GM23338 (cell line): ENCODE measurements around the gene FUCA1. TPM values are rescaled to one million over a fixed set of nuclear protein-coding genes. Genes with fewer than 3 reads are reported as not detected.
"Not testable (repeated sequence)": the region's sequence is repeated elsewhere in the genome, so short reads cannot be mapped to it uniquely, and the experiment has no call there.

Source experiments
- ATAC-seq: fragments of 200-7000 bp; cut with Tn5 transposase; 3 replicates; pipeline ENCODE4 v1.9.1; 2020
- DNase-seq: peaks from one replicate; pipeline ENCODE4 v3.0.0-alpha.2; 2015; ENCODE audit warnings: low spot score
- H2AFZ ChIP-seq: fragments of 200-600 bp; sonication (generic); 2 replicates; pipeline ENCODE4 v1.8.0; 2016; ENCODE audit warnings: antibody characterized with exemption, mild to moderate bottlenecking, moderate library complexity
- H3F3A ChIP-seq: fragments of 200-600 bp; sonication (generic); replicated peaks from 2 replicates; pipeline ENCODE4 v1.8.0; 2017; ENCODE audit warnings: antibody characterized with exemption, mixed run types, low read depth
- H3K27ac ChIP-seq: fragments of 200-600 bp; sonication (generic); 2 replicates; pipeline ENCODE4 v1.6.1; 2016; ENCODE audit warnings: low read depth
- H3K27me3 ChIP-seq: fragments of 200-600 bp; sonication (generic); 2 replicates; pipeline ENCODE4 v1.8.0; 2016; ENCODE audit warnings: mild to moderate bottlenecking, mixed run types, moderate library complexity; ENCODE audit not compliant: insufficient read depth
- H3K36me3 ChIP-seq: fragments of 200-600 bp; sonication (generic); 2 replicates; pipeline ENCODE4 v1.8.0; 2016; ENCODE audit warnings: mild to moderate bottlenecking; ENCODE audit not compliant: insufficient read depth
- H3K4me1 ChIP-seq: fragments of 200-600 bp; sonication (generic); 2 replicates; pipeline ENCODE4 v1.8.0; 2016; ENCODE audit warnings: mild to moderate bottlenecking, moderate library complexity; ENCODE audit not compliant: insufficient read depth
- H3K4me2 ChIP-seq: fragments of 200-600 bp; sonication (generic); 2 replicates; pipeline ENCODE4 v1.7.1; 2017; ENCODE audit warnings: mixed run types
- H3K4me3 ChIP-seq: fragments of 200-600 bp; sonication (generic); 2 replicates; pipeline ENCODE4 v1.6.1; 2016; ENCODE audit warnings: mixed run types
- H3K79me2 ChIP-seq: fragments of 200-600 bp; sonication (generic); replicated peaks from 2 replicates; pipeline ENCODE4 v1.8.0; 2017; ENCODE audit warnings: mild to moderate bottlenecking; ENCODE audit not compliant: insufficient read depth
- H3K9me2 ChIP-seq: fragments of 200-600 bp; sonication (generic); 2 replicates; pipeline ENCODE4 v1.8.0; 2017; ENCODE audit not compliant: insufficient read depth
- H4K20me1 ChIP-seq: fragments of 200-600 bp; sonication (generic); replicated peaks from 2 replicates; pipeline ENCODE4 v1.8.0; 2017; ENCODE audit warnings: mild to moderate bottlenecking; ENCODE audit not compliant: insufficient read depth
- H3K27ac Mint-ChIP-seq: 2 replicates; pipeline ENCODE4 v1.8.0; 2020; ENCODE audit warnings: inconsistent platforms, mild to moderate bottlenecking, moderate library complexity, mixed read lengths
- H3K27me3 Mint-ChIP-seq: 3 replicates; pipeline ENCODE4 v1.8.0; 2022; ENCODE audit warnings: low read depth, mild to moderate bottlenecking, moderate library complexity, mixed read lengths, inconsistent platforms; ENCODE audit not compliant: insufficient read depth, poor library complexity
- H3K36me3 Mint-ChIP-seq: 3 replicates; pipeline ENCODE4 v1.8.0; 2021; ENCODE audit warnings: low read depth, mild to moderate bottlenecking, inconsistent platforms, moderate library complexity, mixed read lengths
- H3K4me1 Mint-ChIP-seq: 3 replicates; pipeline ENCODE4 v1.8.0; 2020; ENCODE audit warnings: mild to moderate bottlenecking, inconsistent platforms, mixed read lengths
- H3K4me3 Mint-ChIP-seq: 3 replicates; pipeline ENCODE4 v1.8.0; 2021; ENCODE audit warnings: moderate library complexity, mild to moderate bottlenecking, inconsistent platforms, mixed read lengths
- H3K9me3 Mint-ChIP-seq: 3 replicates; pipeline ENCODE4 v1.8.0; 2020; ENCODE audit warnings: moderate library complexity, mild to moderate bottlenecking, inconsistent platforms, mixed read lengths
- CREB1 ChIP-seq: fragments of 250-450 bp; sonication (Bioruptor Pico); IDR thresholded peaks from 2 replicates; pipeline ENCODE4 v1.5.0; 2020; ENCODE audit warnings: low read depth, mild to moderate bottlenecking, moderate library complexity
- ETS1 ChIP-seq: IDR thresholded peaks from 2 replicates; pipeline ENCODE4 v1.6.1; 2016; ENCODE audit warnings: antibody characterized with exemption
- EZH2 ChIP-seq: fragments of 200-600 bp; sonication (generic); IDR thresholded peaks from one replicate; pipeline ENCODE4 v1.8.0; 2017; ENCODE audit warnings: antibody characterized with exemption, mild to moderate bottlenecking, low read depth; ENCODE audit not compliant: unreplicated experiment
- JUNB ChIP-seq: IDR thresholded peaks from one replicate; pipeline ENCODE4 v1.6.1; 2016; ENCODE audit warnings: antibody characterized with exemption; ENCODE audit not compliant: unreplicated experiment
- NANOG ChIP-seq: IDR thresholded peaks from 2 replicates; pipeline ENCODE4 v1.6.1; 2016; ENCODE audit warnings: antibody characterized with exemption, borderline replicate concordance
- ZNF114 ChIP-seq: fragments of 250-450 bp; sonication (Bioruptor Pico); IDR thresholded peaks from 2 replicates; pipeline ENCODE4 v1.5.0; 2020; ENCODE audit warnings: mild to moderate bottlenecking, moderate library complexity
- ZNF331 ChIP-seq: fragments of 250-450 bp; sonication (Bioruptor Pico); IDR thresholded peaks from 2 replicates; pipeline ENCODE4 v1.5.0; 2020; ENCODE audit warnings: low read depth, mild to moderate bottlenecking, moderate library complexity
- polyA plus RNA-seq: library from polyadenylated mRNA; unstranded; fragments of >200 nt; fragmentation: Nextera tagmentation; extraction: Ambion mirVana; gene quantifications from 2 replicates; pipeline ENCODE4 v1.2.1, GENCODE V29; 2016
- total RNA-seq: library from RNA; depleted of rRNA; stranded (reverse); fragments of >200 nt; shearing (Covaris generic); gene quantifications from 2 replicates; pipeline ENCODE4 v1.2.3, GENCODE V29; 2014
- TF ChIP-seq, protein P1 (sequence below): IDR thresholded peaks from one replicate; pipeline ENCODE4 v1.6.1; 2018; ENCODE audit warnings: antibody characterized with exemption; ENCODE audit not compliant: unreplicated experiment
- TF ChIP-seq, protein P2 (sequence below), 2 experiments: fragments of 200-600 bp in 1 of 2; sonication (generic) in 1 of 2; conservative IDR thresholded peaks; 2 replicates each; pipeline versions ENCODE4 v1.5.1 to v1.6.1; 2016 to 2017; ENCODE audit warnings: antibody characterized with exemption in 2 of 2, low read depth in 2 of 2, mild to moderate bottlenecking in 2 of 2, moderate library complexity in 1 of 2

Gene FUCA1
- total and polyA plus RNA-seq, 2 experiments from 2014 or later, result 4.4 to 8.5 TPM

GRCh38 chr1:23836037-23836436, 32.1 kb downstream of the FUCA1 start (continued):
- TF ChIP-seq ETS1, result no peak
- no peak for TF ChIP-seq NANOG
- TF ChIP-seq, protein P1, sequence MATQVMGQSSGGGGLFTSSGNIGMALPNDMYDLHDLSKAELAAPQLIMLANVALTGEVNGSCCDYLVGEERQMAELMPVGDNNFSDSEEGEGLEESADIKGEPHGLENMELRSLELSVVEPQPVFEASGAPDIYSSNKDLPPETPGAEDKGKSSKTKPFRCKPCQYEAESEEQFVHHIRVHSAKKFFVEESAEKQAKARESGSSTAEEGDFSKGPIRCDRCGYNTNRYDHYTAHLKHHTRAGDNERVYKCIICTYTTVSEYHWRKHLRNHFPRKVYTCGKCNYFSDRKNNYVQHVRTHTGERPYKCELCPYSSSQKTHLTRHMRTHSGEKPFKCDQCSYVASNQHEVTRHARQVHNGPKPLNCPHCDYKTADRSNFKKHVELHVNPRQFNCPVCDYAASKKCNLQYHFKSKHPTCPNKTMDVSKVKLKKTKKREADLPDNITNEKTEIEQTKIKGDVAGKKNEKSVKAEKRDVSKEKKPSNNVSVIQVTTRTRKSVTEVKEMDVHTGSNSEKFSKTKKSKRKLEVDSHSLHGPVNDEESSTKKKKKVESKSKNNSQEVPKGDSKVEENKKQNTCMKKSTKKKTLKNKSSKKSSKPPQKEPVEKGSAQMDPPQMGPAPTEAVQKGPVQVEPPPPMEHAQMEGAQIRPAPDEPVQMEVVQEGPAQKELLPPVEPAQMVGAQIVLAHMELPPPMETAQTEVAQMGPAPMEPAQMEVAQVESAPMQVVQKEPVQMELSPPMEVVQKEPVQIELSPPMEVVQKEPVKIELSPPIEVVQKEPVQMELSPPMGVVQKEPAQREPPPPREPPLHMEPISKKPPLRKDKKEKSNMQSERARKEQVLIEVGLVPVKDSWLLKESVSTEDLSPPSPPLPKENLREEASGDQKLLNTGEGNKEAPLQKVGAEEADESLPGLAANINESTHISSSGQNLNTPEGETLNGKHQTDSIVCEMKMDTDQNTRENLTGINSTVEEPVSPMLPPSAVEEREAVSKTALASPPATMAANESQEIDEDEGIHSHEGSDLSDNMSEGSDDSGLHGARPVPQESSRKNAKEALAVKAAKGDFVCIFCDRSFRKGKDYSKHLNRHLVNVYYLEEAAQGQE, result no peak
- no peak for TF ChIP-seq ZNF331 (CRISPR knock-in tag)
- TF ChIP-seq EZH2, result no peak
- no peak for TF ChIP-seq ZNF114 (CRISPR knock-in tag)
- TF ChIP-seq, protein P2, sequence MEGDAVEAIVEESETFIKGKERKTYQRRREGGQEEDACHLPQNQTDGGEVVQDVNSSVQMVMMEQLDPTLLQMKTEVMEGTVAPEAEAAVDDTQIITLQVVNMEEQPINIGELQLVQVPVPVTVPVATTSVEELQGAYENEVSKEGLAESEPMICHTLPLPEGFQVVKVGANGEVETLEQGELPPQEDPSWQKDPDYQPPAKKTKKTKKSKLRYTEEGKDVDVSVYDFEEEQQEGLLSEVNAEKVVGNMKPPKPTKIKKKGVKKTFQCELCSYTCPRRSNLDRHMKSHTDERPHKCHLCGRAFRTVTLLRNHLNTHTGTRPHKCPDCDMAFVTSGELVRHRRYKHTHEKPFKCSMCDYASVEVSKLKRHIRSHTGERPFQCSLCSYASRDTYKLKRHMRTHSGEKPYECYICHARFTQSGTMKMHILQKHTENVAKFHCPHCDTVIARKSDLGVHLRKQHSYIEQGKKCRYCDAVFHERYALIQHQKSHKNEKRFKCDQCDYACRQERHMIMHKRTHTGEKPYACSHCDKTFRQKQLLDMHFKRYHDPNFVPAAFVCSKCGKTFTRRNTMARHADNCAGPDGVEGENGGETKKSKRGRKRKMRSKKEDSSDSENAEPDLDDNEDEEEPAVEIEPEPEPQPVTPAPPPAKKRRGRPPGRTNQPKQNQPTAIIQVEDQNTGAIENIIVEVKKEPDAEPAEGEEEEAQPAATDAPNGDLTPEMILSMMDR (conservative IDR thresholded peaks at IDR 0.05; ENCODE audit: low read depth in 2 of 2), result no peak

DNA sequence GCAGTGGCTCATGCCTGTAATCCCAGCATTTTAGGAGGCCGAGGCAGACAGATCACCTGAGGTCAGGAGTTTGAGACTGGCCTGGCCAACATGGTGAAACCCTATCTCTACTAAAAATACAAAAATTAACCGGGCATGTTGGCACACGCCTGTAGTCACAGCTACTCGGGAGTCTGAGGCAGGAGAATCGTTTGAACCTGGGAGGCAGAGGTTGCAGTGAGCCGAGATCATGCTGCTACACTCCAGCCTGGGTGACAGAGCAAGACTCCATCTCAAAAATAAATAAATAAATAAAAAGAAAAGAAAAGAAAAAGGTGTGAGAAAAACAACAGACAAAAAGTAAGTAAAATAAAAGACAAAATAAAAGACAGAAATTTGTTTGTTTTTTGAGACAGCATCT, 33.9 kb downstream of the FUCA1 start:
- H3K27ac Mint-ChIP-seq, H3K4me1 ChIP-seq, H3K27me3 Mint-ChIP-seq, H3K36me3 ChIP-seq, H3K4me3 ChIP-seq, ATAC-seq, H3K4me1 Mint-ChIP-seq, H3K9me3 Mint-ChIP-seq, H3F3A ChIP-seq, H3K79me2 ChIP-seq, DNase-seq, H3K4me2 ChIP-seq, H3K27ac ChIP-seq, H3K4me3 Mint-ChIP-seq, H3K36me3 Mint-ChIP-seq, H3K9me2 ChIP-seq, H4K20me1 ChIP-seq: not testable (repeated sequence)
- Histone ChIP-seq H3K27me3 (peaks cover 10% of the 10 kb centered on the region; the same call in 1 of the 2 replicates), H2AFZ (0 out of 2 replicates have a peak overlapping the region, but pooled peaks have one; percentile 38)

DNA sequence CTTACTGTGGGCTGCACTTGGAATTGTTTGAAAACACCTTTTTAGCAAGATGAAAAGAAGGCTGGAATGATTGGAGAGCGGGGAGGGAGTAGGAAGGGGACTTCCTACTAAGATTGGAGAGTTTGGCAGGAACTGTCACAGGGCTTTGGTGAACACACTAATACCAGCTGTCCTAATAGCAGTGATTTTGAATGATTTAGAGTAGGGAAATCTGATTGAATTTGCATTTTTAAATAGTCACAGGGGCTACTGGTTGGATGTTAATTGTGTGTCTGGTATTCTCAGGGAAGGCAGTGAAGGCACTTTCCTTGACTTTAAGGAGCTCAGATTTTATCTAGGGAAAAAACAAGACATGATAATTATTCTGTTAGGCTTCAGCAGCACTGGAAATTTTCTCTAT, 40.4 kb downstream of the FUCA1 start:
- DNase-seq (no peak), ATAC-seq (no peak)
- no peak overlapping the region for H3K4me3 ChIP-seq
- H3K4me1 ChIP-seq, result peaks cover 7% of the 10 kb centered on the region
- no peaks in the 10 kb centered on the region for H4K20me1 ChIP-seq
- H3K9me2 ChIP-seq, result no peaks in the 10 kb centered on the region
- no peak overlapping the region for H3K27ac Mint-ChIP-seq
- no peaks in the 10 kb centered on the region; the same call in 1 of the 2 replicates for H3K79me2 ChIP-seq
- H3K27me3 Mint-ChIP-seq, result peaks cover 14% of the 10 kb centered on the region
- no peak overlapping the region for H3K4me3 Mint-ChIP-seq
- H3K4me1 Mint-ChIP-seq, result peaks cover 3% of the 10 kb centered on the region; the same call in 2 of the 3 replicates
- H3K27me3 ChIP-seq, result no peaks in the 10 kb centered on the region
- no peaks in the 10 kb centered on the region for H3K9me3 Mint-ChIP-seq
- H3K36me3 Mint-ChIP-seq, result no peaks in the 10 kb centered on the region
- H3K36me3 ChIP-seq, result no peaks in the 10 kb centered on the region
- 0 out of 2 replicates have a peak, but pooled peaks cover 6% of the 10 kb centered on the region for H3F3A ChIP-seq
- H3K27ac ChIP-seq, result no peak overlapping the region
- no peak overlapping the region for H3K4me2 ChIP-seq
- H2AFZ ChIP-seq, result no peak overlapping the region
- TF ChIP-seq, protein P2 (conservative IDR thresholded peaks at IDR 0.05; ENCODE audit: low read depth in 2 of 2), result no peak
- no peak for TF ChIP-seq CREB1 (CRISPR knock-in tag)
- no peak for TF ChIP-seq JUNB
